Right lung (tissue), 5 donors: Measurements from ENCODE around the gene GRIN3A. TPM values are rescaled to one million over a fixed set of nuclear protein-coding genes. Genes with fewer than 3 reads are reported as not detected.
A peak's percentile ranks its signal among the peaks of the same experiment; 100 is the strongest.

Source experiments
- DNase-seq, 2 donors: peaks; one replicate each; pipeline ENCODE4 v3.0.0-alpha.2; 2013
- polyA plus RNA-seq, 5 donors: library from polyadenylated mRNA; unstranded; fragments of 120-200 nt; gene quantifications; one replicate each; pipeline versions ENCODE4 v1.2.1 to v1.2.3, GENCODE V29; 2013; ENCODE audit warnings: inconsistent platforms in 1 of 5, low replicate concordance in 1 of 5; ENCODE audit not compliant: insufficient read length in 5 of 5, insufficient read depth in 1 of 5

Gene GRIN3A
- polyA plus RNA-seq, 5 donors: 0.26 to 1.8 (median 1.0) TPM

DNA sequence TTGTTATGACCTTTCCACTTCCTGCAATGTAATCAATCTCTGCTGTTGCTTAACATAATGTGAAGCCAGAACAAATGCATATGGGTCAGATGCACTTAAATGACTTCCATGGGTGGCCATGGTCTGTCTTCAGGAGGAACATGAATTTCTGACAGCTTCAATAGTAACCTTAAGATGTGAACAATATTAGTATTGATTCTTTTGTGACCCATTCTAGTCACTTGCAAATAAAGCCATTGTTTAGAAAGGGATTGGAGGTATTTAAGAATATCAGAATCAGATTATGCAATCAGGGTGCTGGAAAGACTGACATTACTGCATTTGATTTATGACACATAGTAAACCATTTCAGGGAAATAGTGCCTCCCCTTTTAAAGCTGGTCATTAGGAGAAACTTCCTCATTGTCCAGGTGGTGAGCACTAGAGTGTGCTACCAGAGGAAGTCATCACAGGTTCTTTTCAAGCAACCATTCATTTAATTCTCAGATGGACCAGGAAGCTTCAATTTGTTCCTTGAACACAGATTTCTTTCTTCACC lies 32.1 kb downstream of the GRIN3A start:
- DNase-seq: no peak

DNA sequence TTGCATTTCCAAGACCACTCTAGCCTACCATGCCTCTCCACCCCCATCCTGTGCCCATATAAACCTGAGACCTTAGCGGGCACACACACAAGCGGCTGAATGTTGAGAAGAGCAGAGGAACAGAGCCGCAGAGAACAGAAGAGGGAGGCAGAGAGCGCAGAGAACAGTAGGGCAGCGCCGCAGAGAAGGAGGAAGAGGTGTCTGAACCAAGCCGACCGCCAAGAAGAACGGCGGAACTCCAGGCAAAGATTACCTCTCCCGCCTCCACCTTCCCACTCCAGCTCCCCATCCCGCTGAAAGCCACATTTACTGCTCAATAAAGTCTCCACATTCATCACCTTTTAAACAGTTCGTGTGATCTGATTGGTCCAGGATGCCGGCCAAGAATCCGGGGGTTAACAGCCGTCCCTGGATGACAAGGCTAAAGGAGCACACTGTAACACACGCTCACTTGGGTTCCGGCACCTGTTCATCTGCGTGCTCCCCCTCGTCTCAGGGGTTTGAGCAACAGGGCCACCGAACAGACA lies 33.2 kb downstream of the GRIN3A start:
- no peak for DNase-seq

DNA sequence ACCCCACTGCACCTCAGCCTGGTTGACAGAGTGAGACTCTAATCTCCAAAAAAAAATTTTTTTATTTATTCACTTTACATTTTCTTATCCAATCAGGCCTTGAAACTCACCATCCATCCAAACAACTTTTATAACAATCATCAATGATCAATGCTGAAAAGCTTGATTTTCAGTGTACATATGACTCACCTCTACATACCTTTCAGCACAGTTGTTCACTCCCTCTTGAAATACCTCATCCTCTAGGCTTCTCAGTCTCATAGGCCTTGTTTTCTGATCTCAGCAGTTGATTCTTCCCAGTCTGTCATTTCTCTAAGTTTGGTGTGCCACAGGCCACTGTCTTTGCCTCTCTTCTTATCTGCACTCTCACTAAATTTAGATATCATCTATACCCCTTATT lies 36.2 kb downstream of the GRIN3A start:
- no peak for DNase-seq

DNA sequence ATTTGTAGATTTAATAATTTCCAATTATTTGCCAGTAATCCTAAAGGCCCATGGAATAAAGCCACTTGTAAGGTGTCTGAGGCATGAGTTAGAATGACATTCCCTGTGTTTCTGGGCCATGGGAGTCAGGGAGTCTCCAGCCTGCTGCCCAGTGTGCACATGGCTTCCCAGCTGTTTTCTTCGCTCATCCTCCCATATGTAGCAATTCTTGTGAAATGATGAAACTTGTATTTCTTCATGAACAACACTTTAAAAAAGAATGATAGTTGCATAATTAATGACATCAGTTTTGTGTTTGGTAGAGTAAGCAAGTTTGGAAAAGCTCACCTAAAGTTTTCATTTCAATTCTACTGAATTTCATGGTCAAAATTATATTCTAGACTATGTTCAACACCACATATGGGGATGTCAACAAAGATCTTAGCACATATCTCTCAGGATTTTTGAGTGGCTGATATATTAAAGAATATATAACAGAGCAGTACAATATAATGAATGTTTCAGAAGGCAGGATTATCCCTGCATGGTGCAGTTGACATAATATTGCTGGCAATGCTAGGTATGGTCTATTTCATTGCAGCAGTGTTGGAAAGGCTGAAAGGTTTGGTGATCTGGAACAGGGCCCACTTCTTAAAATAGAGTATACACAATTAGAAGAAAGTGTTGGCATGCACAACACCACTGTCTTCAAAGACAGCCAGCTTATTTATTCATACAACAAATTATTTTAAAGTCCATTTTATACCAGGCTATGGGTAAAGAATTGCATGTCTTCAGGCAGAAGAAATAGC lies 44.7 kb downstream of the GRIN3A start:
- DNase-seq: no peak

DNA sequence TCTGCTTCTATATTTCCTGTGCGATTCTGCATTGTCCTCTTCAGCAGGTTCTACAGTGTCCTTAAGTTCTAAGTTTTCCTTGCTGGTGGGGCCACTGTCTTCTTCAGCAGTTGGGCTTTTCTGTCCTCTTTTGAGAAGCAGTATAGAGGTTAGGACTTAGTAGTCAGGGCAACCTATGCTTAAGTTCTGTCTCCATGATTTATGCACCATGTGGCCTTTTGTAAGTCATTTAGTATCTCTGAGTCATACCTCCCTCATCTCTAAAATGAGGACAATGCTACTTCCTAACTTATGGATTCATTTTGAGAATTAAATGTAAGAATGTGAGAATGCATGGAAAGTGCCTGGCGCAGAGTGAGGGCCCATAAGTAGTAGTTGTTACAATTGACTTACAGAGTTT lies 46.8 kb downstream of the GRIN3A start:
- DNase-seq: no peak

DNA sequence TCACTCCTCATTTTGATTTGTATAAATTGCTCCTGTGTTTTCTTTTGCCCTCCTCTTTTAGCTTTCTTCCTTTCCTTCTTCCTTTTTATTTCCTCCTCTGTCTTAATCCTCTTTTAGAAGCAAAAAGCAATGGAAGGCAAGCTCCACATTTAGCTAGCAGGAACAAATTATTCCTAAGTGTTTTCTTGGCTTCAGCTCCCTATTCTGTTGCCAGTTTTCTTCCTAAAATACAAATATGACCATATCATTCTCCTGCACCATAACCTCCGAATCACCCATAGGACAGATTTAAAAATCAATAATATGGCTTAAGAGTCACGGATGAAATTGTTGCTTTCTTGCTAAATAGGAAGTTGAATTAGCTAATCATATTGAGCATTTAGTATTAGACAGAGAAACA lies 49.4 kb downstream of the GRIN3A start:
- DNase-seq: no peak

DNA sequence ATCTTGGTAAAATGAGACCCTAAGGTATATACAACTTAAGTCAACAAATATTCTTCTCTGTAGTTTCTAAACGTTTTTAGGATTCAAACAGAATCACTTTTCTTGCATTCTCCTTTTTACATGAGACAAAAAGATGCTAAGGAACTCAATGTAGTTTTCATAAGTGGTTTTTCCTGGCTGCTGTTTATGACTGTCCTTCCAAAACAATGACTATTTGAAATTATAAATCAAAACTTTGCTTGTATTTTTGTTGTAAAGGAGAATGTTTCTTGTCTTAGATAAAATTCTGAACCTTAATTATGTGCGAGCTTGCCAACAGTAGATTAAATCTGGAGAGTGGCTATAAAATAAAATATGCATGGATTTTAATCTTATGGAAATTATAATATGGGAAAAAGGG lies 53.8 kb downstream of the GRIN3A start:
- DNase-seq: no peak

DNA sequence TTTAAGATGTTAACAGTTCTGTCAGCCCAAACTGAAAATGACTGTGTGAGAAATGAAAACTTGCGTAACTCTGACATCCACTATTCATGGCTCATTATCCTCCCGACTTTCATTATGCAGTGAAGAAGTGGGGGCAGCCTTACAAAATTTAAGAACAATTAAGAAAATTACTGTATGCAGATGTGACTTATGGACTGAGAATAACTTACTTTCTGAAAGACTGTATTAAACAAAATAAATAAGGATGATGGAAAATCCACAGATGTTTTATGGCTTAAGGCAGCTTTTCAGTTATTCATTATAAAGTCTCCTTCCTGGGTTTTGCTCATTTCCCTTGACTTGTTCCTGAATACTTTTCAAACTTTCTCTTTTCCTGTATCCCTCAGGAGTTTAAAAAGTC lies 55.2 kb downstream of the GRIN3A start:
- DNase-seq: peak in 1 of 2 donors; percentile 34

DNA sequence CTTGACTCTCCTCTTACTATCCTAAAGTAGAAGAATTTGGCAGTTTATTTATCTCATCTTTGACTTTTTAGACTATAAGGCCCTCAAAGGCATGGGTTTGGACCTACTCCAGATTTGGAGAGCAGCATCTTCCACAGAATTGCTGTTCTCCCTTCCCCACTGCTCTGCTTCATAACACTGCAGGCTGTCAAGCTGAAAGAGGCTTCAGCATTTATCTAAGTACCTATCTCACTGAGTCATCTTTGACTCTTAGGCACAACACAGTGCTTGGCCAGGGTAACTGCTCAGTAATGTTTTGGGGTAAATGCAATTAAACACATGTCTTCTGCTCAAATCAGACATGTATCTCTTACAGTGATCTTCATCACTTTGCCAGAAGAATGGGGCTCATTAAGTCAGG lies 60.6 kb downstream of the GRIN3A start:
- DNase-seq: no peak

DNA sequence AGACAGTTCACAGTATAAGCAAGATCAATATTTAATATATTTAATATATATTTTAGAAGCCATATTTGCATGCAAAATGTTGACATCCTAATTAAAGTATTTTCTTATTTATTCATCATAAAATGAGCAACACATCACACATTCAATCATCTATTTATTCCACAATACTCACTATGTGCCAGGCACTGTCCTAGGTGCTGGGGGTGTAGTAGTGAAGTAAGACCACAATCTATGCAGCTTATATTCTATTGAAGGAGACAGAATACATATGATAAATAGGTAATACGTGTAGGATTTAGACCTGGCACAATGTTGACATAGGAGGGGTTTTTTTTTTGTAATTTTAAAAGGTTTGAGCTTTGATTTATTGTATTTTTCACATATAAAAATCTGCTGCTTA lies 63.1 kb downstream of the GRIN3A start:
- DNase-seq: no peak

DNA sequence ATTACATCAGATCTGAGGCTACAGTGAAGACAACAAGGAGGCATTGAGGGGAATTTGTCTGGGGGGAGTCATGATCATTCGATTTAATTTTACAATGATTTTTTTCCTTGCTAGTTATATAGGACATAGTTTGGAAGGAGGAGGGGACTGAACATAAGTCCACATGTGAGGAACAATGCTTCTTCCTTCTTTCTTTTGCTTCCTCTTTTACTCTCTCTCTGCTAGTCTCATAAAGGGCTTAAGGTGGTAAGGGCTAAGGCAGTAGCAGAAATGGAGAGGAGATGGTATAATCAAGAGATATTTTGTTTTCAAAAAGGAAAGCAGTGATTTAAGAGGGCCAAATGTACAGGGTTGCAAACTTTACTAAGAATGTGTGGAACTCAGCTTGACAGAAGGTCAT lies 64.3 kb downstream of the GRIN3A start:
- DNase-seq: no peak

DNA sequence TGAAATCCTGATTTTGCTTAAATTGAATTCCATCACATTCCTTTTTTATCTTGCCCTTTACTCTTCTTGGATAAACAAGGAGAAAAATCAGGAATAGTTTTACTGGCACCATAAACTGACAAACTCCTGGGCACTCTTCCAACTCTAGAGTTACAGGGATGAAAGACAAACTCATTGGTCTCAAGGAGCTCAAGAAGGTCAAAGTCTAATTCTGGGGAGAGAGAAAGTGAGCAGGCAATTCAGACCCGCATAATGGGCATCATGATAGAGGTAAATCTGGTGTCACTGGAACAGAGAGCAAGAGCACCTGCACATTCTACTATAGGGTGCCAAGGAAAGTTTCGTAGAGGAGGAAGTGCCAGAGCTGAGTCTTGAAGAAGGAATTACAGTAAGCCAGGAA lies 64.8 kb downstream of the GRIN3A start:
- DNase-seq: no peak

DNA sequence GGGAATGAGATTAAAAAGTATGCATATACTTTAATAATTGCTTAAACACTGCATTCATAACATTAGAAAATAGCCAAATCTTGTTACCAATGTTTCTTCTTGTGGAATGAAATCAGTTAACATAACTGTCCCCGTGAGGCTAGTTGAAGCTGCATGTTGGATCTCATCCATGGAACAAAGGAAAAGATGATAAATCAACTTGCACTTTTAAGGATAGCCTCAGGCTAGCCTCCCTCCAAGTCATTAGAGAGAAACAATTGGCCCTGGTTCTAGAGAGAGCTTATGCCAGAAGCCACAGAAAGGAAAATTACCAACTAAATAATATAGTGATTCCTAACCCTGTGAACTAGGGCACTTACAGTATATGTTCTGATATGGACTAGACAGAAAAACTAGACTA lies 66.9 kb downstream of the GRIN3A start:
- no peak for DNase-seq

DNA sequence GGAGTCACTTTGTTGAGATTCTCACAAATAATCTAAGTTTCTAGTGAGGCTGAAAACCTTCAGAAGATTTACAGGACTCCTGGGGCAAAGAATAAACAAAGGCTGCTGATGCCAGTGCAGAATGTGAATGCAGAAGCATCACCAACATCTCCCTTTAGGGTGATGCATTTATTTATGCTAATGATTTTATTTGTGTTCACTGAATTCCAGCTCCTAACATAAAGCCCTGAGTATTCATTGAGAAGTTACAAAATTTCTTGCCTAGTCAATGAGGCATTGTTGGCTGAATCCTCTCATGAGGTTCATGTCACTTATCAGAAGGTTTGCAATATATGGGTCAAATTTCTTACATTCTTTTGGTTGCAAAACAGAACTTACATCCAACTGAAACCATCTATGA lies 70.0 kb downstream of the GRIN3A start:
- DNase-seq: no peak

DNA sequence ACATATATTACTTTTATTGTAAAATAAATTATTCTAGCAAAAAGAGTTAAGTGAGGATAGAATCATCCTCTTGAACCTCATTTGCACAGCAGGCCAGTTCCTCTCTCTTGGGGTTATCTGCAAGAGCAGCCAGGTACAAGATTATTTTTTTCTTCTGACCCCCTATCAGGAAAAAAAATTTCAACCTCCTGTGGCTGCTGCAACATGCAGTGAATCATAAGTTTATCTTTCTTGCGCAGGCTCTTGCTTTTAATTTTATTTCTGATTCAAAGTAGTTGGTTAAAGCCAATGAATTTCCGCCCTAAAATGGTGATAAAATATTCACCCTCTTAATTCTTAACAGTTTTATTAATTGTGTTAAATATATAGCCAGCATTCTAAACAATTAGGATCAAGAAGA lies 74.0 kb downstream of the GRIN3A start:
- DNase-seq: no peak

DNA sequence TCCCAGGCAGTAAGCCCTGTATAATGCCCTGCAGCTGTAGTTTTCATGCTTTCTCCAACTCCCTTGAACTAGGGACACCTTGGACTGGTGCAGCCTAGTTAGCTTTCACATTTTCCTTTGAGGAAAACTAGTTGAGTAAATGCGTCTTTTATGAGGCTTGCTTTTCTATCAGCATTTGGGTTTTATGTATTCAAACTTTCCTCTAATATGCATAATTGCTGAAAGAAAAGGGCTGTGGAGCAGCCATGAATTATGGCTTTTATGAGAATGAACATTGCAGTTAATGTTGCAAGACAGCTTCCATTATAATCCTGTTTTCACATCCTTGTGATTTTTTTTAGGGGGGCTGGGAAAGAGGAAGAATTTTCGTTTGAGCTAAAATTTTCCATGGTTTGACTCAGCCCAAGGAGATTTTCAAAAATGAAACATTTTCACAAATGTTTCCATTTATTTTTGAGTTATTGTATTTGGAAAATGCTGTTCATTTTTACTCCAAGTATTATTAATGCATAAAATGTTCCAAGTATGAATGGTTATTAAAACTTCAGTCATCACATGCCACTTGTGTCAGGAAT lies 85.8 kb downstream of the GRIN3A start:
- no peak for DNase-seq

DNA sequence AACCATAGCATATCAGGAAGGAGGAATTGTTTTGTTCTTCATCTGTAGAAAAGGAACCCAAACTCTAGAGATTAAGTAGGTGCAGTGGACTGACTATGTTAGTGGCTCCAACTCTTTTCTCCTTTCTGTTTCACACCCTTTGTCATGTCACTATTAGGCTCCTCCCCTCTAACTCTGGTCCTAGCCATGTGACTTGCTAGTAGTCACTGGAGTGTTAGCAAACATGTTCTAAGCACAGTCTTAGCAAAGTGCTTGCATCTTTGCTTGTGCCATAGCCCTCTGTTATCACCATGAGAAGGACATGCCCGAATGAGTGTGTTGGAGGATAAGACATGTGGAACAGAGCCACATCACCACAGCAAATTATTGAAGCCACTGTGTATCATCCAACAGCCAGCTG lies 88.3 kb downstream of the GRIN3A start:
- DNase-seq: no peak

DNA sequence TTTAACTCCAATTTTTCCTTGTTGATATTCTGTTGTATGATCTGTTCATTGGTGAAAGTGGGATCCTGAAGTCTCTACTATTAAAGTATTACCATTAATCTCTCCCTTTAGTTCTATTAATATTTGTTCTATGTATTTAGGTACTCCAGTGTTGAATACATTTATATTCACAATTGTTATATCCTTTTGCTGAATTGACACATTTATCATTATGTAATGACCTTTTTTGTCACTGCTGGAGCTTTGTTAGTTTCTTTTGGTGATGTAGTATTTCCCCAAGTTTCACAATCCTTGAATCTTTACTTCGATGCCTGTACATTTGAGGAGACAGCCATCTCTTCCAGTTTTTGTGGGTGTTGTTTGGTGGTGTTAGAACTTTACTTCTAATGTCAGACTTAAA lies 90.0 kb downstream of the GRIN3A start:
- DNase-seq: no peak

DNA sequence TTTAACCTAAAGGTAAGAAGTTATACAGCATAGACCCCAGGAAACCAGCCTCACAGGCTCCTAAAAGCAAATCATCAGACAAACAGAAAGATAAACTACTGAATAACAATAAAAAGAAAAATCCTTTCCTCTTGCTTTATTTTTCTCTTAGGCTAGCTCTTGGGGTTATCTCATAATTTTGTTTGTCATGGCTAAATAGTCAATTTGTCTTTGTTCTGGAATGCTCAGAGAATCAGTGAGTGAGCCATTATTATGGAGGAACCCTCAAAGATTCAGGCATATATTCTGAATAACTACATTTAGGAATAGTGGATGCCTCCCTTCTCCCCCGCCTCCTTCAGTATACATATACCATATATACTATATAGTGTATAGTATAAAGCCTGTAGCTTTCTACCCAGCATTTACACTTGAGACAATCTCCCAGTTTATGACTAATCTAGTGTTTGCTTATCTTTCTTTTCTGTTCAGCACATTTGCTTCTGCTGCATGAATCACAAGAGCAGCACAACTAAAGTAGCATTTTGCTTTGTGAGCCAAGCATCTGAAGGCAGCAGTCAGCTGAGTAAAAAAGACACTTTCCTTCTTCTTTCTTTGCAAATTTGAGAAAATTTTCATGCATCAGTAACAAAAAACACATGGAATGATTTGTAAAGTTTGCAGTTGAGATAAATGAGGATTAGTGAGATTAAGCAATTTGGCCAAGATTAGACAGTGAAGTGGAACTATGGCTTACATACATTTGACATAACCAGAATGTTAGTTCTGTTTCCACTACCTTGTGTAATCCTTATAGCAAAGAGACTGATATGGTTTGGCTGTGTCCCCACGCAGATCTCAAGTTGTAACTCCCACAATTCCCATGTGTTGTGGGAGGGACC lies 98.4 kb downstream of the GRIN3A start:
- DNase-seq: peak in 1 of 2 donors; percentile 5

DNA sequence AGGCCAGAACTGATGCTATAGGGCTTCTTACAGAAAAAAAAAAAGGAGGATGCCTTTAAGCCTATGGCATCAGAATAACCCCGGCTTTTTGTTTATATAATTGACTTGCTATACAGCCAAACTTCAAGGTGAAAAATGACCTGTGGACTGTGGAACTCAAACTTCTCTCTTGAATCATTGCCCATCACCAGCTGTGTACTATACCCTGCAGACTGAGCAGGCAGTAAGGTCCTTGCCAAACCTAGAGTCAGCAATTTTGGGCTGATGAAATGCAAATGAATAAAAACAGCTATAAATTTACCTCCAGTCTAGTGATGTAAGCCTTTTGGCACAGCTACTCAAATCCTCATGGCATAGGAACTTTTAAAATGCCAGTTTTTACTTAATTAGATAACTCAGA lies 99.1 kb downstream of the GRIN3A start:
- peak; percentile 13 to 25 for DNase-seq

DNA sequence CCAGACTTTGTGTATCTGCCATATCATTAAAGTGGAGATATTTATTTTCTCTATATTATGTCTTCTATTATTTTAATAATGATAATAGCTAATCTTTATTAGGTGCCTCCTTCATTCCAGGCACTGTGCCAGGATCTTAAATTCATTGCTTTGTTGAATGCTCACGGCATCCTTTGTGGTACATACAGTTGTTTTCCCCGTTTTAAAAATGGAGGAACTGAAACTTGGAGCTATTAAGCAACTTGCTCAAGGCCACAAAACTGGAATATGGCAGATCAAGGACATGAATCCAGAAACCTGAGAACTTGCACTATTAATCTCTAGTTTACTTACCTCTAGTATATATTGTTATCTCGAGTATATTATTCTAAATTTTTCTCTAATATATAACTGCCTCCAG lies 102.2 kb downstream of the GRIN3A start:
- DNase-seq: no peak

DNA sequence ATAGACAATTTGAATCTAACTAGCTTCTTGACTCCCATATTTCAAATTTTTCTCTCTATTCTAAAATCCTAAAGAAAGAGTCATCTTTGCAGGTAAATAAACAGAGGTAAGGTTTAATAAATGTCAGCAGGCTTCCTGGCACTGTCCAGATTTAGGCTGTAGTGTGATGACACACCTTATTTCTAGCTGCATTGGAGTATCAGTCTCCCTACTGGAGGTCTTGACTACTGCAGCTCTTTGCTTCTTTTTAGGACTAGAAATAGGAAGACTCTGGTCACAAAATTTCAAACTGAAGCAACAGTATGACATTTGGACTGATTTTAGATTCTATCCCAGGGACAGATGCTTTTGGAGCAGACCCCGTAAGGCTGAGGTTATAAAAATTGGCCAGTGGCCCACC lies 103.0 kb downstream of the GRIN3A start:
- no peak for DNase-seq
